ENCODE results near the gene UPP2. TPM values are rescaled to one million over a fixed set of nuclear protein-coding genes. Genes with fewer than 3 reads are reported as not detected.

Gene UPP2
- total and polyA plus RNA-seq, 2 of the 13 experiments (the other 11 are each of a cell fraction or from before 2014, with no cell fraction given), result 0.07 to 0.28 TPM

DNA sequence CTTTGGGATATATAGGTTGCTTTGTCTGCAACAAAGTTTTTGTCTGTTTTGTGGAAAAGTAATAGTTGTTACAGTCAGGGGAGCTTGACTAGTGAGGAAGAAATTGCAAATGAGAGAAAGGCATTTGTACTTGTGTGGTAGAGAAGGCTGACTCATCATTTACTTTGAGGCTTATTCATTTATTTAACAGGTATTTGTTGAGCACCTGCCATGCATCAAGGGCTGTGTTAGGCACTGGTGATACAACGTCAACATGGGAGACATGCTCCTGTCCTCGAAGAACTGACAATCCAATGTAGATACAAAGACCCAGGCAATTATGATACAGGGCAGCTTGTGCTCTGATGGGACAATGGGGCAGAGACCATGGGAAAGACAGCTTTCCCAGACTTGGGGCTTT, 79.5 kb downstream of the UPP2 start (continued):
- TF ChIP-seq ATF4 (CRISPR knock-in tag; IDR thresholded peaks at IDR 0.05) (0 out of 4 replicates have a peak, but pooled peaks of 1 of the 2 experiments have one; percentile 14), KAT2B (IDR thresholded peaks at IDR 0.05; ENCODE audit: borderline replicate concordance, low read depth, low read length) (no peak), MAFF (IDR thresholded peaks at IDR 0.05; ENCODE audit: low read depth, low read length) (peak; percentile 99), STAT5B (CRISPR knock-in tag; IDR thresholded peaks at IDR 0.05) (no peak), ZNF780A (CRISPR knock-in tag; IDR thresholded peaks at IDR 0.05) (no peak), HNF4G (IDR thresholded peaks at IDR 0.05; ENCODE audit: borderline replicate concordance, low read depth, low read length) (no peak), HNF4G (CRISPR knock-in tag; IDR thresholded peaks at IDR 0.05; ENCODE audit: borderline replicate concordance, low read depth) (no peak), AHDC1 (CRISPR knock-in tag; IDR thresholded peaks at IDR 0.05; ENCODE audit: borderline replicate concordance) (peak; percentile 74; the same call in 1 of the 2 replicates), ZNF530 (CRISPR knock-in tag; IDR thresholded peaks at IDR 0.05; ENCODE audit: low read depth) (no peak), ZNF354B (CRISPR knock-in tag; IDR thresholded peaks at IDR 0.05) (no peak), NR2F6 (IDR thresholded peaks at IDR 0.05) (no peak), NR2F6 (CRISPR knock-in tag; IDR thresholded peaks at IDR 0.05) (peak; percentile 19; the same call in 1 of the 2 replicates), PCBP2 (optimal IDR thresholded peaks at IDR 0.05; ENCODE audit: low read depth, low read length, poor library complexity, severe bottlenecking) (no peak), MEIS2 (CRISPR knock-in tag; IDR thresholded peaks at IDR 0.05) (peak; percentile 16; the same call in 1 of the 2 replicates), ZNF781 (CRISPR knock-in tag; IDR thresholded peaks at IDR 0.05; ENCODE audit: borderline replicate concordance, not compliant biosample characterization) (no peak), TBX2 (CRISPR knock-in tag; IDR thresholded peaks at IDR 0.05; ENCODE audit: borderline replicate concordance) (peak; percentile 35; the same call in 1 of the 2 replicates), HOMEZ (CRISPR knock-in tag; IDR thresholded peaks at IDR 0.05; ENCODE audit: low read depth) (peak; percentile 78; the same call in 1 of the 2 replicates), ZNF350 (CRISPR knock-in tag; IDR thresholded peaks at IDR 0.05; ENCODE audit: borderline replicate concordance, low read depth) (no peak), MAFK (conservative IDR thresholded peaks at IDR 0.05 in 1 of 2, IDR thresholded peaks at IDR 0.05 in 1 of 2; ENCODE audit: low read length in 2 of 2) (peak; percentile 99), FOXA3 (CRISPR knock-in tag; IDR thresholded peaks at IDR 0.05) (peak; percentile 71), ZNF556 (CRISPR knock-in tag; IDR thresholded peaks at IDR 0.05; ENCODE audit: borderline replicate concordance) (no peak)
- TF ChIP-seq, protein P1, sequence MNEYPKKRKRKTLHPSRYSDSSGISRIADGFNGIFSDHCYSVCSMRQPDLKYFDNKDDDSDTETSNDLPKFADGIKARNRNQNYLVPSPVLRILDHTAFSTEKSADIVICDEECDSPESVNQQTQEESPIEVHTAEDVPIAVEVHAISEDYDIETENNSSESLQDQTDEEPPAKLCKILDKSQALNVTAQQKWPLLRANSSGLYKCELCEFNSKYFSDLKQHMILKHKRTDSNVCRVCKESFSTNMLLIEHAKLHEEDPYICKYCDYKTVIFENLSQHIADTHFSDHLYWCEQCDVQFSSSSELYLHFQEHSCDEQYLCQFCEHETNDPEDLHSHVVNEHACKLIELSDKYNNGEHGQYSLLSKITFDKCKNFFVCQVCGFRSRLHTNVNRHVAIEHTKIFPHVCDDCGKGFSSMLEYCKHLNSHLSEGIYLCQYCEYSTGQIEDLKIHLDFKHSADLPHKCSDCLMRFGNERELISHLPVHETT (CRISPR knock-in tag; conservative IDR thresholded peaks at IDR 0.05), result no peak
